Activated T-cell treated with anti-CD3 and anti-CD28 coated beads, Interleukin-2, amount 50 U/mL, for 24 hours (primary cell): ENCODE measurements around the gene DAB2IP.
A peak's percentile ranks its signal among the peaks of the same experiment; 100 is the strongest.

Experiments
- DNase-seq: peaks from one replicate; pipeline ENCODE4 v3.0.0-alpha.2; 2020
- H3K27ac Mint-ChIP-seq: 2 replicates; pipeline ENCODE4 v1.8.0; 2020; ENCODE audit warnings: mild to moderate bottlenecking, mixed read lengths
- H3K27me3 Mint-ChIP-seq: 2 replicates; pipeline ENCODE4 v1.8.0; 2020; ENCODE audit warnings: mixed read lengths
- H3K36me3 Mint-ChIP-seq: 2 replicates; pipeline ENCODE4 v1.8.0; 2020; ENCODE audit warnings: low read depth, mixed read lengths
- H3K4me1 Mint-ChIP-seq: 2 replicates; pipeline ENCODE4 v1.8.0; 2020; ENCODE audit warnings: low read depth, mixed read lengths
- H3K4me3 Mint-ChIP-seq: 2 replicates; pipeline ENCODE4 v1.8.0; 2020; ENCODE audit warnings: mild to moderate bottlenecking, moderate library complexity, mixed read lengths
- H3K9me3 Mint-ChIP-seq: 2 replicates; pipeline ENCODE4 v1.8.0; 2020; ENCODE audit warnings: mixed read lengths

The DAB2IP gene

DNA sequence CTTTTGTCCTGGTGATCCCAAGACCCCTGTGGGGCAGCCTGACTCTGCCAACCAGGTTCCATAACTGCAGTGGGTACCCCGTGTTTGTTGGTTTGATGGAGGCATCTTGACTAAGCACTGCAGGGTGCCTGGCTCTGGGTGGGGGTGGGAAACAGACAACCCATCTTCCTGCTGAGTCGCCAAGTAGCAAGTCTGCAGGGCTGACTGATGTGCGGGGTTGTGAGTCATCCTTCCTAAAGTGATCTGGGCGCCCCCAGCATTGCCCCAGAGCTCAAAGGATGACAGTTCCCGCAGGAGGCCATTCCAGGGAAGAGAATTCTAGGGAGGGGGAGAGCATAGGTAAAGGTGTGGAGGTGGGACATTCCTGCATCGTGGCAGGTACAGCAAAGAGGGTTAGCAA, 23.5 kb downstream of the DAB2IP start:
- peaks cover 34% of the 10 kb centered on the region for H3K27me3 Mint-ChIP-seq
- H3K4me1 Mint-ChIP-seq = no peaks in the 10 kb centered on the region
- no peaks in the 10 kb centered on the region for H3K36me3 Mint-ChIP-seq
- H3K27ac Mint-ChIP-seq = no peak overlapping the region
- no peak for DNase-seq
- H3K4me3 Mint-ChIP-seq = no peak overlapping the region
- H3K9me3 Mint-ChIP-seq = no peaks in the 10 kb centered on the region

DNA sequence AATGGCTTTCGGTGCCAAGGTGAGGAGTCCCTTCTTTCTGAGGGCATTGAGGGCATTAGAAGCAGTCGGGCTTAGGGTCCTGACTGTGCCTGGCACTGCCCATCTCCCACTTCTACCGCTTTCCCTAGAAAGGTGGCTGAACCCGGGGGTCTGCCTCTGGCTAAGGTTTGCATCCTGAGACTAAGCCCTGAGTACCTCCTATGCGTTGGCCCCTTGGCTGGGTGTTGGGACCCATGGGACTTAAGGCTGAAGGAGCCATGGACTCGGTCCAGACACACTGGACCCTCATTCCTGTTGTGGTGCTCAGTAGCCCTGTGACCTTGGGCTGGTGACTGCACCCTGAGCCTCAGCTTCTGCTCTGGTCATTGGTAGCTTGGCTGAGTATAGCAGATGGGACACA, 23.9 kb downstream of the DAB2IP start:
- Mint-ChIP-seq H3K4me1 (no peaks in the 10 kb centered on the region), H3K27ac (no peak overlapping the region), H3K9me3 (no peaks in the 10 kb centered on the region), H3K4me3 (no peak overlapping the region), H3K27me3 (peaks cover 32% of the 10 kb centered on the region), H3K36me3 (no peaks in the 10 kb centered on the region)
- DNase-seq = no peak

DNA sequence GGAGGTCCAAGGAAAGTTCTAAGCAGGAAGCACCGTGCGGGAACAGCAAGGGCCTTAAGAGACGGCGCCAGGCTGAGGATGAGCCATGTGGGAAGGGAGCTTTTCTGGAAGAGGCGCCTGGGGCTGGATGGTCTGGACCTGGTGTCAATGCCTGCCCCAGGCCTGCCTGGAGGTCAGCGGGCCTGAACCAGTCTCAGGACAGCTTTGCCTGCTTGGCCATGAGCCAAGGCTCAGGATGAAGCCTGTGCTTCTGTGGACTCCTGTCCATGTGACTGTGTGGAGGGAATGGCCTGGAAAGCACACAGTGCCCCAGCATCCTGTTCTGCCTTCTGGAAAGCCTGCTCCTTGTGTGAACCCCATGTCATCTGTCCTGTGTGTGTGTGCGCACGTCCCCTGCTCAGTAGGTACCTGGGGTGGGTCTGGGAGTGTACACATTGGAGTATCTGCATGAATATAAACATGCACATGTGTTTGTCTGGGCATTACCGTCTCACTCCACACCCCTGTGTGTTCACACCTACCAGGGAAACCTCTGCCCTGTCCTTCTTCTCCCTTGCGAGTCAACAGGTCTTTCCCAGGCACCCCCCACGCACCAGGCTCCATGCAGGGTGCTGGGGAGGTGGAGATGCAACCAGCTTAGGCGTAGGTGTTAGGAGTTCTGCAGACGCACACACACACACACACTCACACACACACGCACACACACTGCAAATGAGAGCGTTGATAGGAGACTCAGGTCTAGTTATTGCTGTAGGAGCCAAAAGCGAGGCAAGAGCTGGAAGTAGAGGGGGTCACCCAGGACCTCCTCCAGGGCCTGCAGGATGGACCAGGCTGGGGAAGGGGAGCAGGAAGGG, 24.8 kb downstream of the DAB2IP start:
- peaks cover 28% of the 10 kb centered on the region for H3K27me3 Mint-ChIP-seq
- no peaks in the 10 kb centered on the region for H3K9me3 Mint-ChIP-seq
- no peaks in the 10 kb centered on the region for H3K36me3 Mint-ChIP-seq
- no peak for DNase-seq
- H3K27ac Mint-ChIP-seq = no peak overlapping the region
- H3K4me3 Mint-ChIP-seq = no peak overlapping the region
- H3K4me1 Mint-ChIP-seq = no peaks in the 10 kb centered on the region

DNA sequence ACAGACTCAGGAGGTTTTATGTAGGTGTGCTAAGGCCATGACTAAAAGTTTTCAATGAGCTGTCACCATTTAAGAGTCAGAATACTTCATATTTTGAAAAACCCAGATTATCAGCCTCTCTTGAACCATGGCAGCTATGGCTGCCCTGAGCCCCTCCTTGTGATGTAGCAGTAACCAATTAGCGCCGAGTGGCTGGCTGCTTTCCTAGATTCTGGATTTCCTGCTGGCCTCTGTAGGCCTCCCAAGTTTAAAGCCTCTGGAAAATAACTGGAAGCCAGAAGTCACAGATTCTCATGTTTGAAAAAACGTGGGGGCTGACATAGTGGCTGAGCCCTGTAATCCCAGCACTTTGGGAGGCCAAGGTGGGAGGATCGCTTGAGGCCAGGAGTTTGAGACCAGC, 25.5 kb downstream of the DAB2IP start:
- peaks cover 20% of the 10 kb centered on the region for H3K27me3 Mint-ChIP-seq
- H3K4me3 Mint-ChIP-seq = no peak overlapping the region
- no peak overlapping the region for H3K27ac Mint-ChIP-seq

DNA sequence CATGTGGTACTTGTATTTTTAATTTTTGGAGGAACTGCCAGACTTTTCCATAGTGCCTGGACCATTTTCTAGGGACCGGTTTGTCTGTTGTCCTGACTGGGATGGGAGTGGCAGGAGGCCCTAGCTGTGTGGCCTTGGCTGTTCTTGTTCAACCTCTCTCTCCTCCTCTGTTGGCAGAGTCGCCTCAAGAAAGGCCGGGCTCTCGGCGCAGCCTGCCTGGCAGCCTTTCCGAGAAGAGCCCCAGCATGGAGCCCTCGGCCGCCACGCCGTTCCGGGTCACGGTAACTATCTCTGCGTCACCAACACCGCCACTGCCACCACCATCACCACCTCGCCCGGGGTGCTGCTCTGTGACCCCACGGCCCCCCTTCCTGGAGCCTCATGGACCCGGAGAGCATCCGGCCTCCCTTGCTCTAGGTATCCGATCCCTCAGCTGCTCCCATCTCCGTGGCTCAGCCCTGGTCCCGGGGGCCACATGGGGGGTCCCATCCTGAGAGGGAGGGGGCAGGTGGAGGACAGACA, 27.1 kb downstream of the DAB2IP start:
- no peak for DNase-seq
- Mint-ChIP-seq H3K27ac (no peak overlapping the region), H3K36me3 (no peaks in the 10 kb centered on the region), H3K4me3 (no peak overlapping the region), H3K27me3 (peaks cover 17% of the 10 kb centered on the region), H3K4me1 (no peaks in the 10 kb centered on the region), H3K9me3 (no peaks in the 10 kb centered on the region)

More for the DNA sequence above, 25.5 kb downstream of the DAB2IP start:
- no peaks in the 10 kb centered on the region for H3K36me3 Mint-ChIP-seq
- H3K9me3 Mint-ChIP-seq = no peaks in the 10 kb centered on the region
- DNase-seq = no peak
- H3K4me1 Mint-ChIP-seq = no peaks in the 10 kb centered on the region

DNA sequence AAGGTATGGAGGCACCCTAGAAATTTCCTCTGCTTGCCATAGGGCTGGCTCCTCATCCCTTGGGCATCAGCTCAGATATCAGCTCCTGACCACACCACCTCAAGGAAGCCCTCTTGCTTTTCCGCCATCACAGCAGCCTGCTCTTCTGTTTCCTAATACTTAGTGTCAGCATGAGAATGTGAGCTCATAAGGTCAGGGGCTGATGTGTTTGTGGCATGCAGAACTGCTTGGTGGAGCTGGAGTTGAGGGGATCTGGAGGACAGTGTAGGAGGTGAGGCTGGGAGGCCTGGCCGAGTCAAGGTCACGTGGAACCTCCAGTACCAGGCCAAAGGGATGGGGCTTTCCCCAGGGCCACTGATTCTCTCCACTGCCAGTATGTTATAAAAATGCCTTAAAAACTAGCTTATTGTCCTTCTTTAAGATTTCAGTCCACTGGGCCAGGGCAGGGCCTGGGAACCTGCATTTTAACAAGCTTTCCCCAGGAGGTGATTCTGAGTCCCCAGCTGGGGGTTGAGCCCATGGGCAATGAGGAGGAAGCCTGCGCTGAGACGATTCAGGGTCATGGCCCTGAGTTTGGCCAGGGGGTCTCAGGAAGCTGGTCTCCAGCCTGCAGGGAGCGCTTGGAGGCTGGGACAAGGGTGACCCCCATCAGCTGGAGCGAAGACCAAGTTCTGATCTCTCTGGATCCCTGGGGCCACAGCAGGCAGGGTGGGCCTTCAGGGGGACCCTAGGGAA, 28.6 kb downstream of the DAB2IP start:
- Mint-ChIP-seq H3K27me3 (peaks cover 14% of the 10 kb centered on the region), H3K36me3 (no peaks in the 10 kb centered on the region), H3K4me3 (no peak overlapping the region), H3K27ac (no peak overlapping the region), H3K4me1 (no peaks in the 10 kb centered on the region), H3K9me3 (no peaks in the 10 kb centered on the region)
- no peak for DNase-seq

DNA sequence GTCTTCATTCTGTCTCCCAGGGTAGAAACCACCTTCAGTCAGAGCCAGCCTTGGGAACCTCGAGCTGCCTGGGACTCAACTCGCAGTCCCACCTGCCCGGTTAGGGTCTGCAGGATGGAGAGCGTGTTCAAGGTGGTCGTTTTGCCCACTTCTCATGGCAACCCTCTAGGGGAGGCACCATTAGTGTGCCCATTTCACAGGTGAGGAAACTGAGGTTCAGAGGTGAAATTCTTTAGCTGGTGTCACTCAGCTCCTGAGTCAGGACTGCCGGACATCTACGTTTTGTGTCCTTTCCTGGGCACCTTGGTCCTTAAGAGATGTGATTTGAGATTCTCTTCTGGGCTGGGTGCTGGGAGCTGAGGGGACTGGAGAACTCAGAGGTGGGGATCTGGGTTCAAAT, 30.0 kb downstream of the DAB2IP start:
- no peak overlapping the region for H3K27ac Mint-ChIP-seq
- H3K36me3 Mint-ChIP-seq = no peaks in the 10 kb centered on the region
- no peak overlapping the region for H3K4me3 Mint-ChIP-seq
- H3K9me3 Mint-ChIP-seq = no peaks in the 10 kb centered on the region
- no peaks in the 10 kb centered on the region for H3K4me1 Mint-ChIP-seq
- H3K27me3 Mint-ChIP-seq = peaks cover 16% of the 10 kb centered on the region
- DNase-seq = no peak

DNA sequence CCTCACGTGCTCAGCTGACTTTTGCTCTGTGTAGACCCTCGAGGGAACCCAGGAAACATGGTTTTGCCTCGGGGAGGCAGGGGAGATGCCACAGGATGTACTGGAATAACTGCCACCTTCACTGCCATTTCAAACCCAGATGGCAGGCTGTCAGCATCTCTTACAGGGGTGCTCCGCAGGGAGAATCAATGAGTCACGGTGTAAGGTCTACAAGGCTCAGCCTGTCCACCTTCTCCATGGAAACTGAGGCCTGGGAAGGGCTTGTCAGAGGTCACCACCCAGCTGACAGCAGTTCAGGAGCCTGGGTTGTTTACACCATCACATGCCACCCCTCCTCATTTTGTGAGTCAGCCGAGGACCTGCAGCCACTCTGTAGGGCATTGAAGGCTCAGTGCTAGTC, 30.8 kb downstream of the DAB2IP start:
- no peaks in the 10 kb centered on the region for H3K9me3 Mint-ChIP-seq
- no peak overlapping the region for H3K27ac Mint-ChIP-seq
- no peak for DNase-seq
- H3K27me3 Mint-ChIP-seq = peaks cover 16% of the 10 kb centered on the region
- H3K4me1 Mint-ChIP-seq = no peaks in the 10 kb centered on the region
- no peaks in the 10 kb centered on the region for H3K36me3 Mint-ChIP-seq
- H3K4me3 Mint-ChIP-seq = no peak overlapping the region

DNA sequence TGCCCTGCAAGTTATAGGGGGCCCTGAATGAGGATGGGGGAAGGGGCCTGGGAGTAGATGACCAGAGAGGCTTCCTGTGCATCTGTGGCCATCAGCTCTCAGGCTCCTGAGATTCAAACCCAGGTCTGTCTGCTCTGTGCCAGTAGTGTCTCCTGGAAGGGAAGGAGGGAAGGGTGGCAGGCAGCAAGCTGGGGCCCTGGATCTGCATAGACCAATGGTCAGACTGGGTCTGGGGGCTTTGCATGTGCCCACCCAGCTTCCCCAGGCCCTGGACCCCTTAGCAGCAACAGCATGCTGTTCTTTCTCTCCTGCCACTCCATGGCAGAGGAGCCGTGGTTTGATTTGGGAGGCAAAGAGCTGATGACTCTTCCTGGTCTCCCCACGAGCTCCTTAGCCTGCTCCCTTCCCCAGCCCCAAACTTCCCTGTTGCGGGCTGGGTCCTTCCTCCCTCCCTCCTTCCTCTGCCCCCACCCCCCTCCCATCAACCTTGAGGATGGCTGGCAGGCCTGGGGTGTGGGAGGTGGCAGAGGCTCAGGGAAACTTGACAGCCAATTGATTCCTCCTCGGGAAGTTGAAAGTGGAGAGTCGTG, 31.6 kb downstream of the DAB2IP start:
- Mint-ChIP-seq H3K4me3 (no peak overlapping the region), H3K4me1 (no peaks in the 10 kb centered on the region), H3K9me3 (no peaks in the 10 kb centered on the region), H3K27ac (no peak overlapping the region), H3K36me3 (no peaks in the 10 kb centered on the region), H3K27me3 (peaks cover 16% of the 10 kb centered on the region)
- DNase-seq = no peak

DNA sequence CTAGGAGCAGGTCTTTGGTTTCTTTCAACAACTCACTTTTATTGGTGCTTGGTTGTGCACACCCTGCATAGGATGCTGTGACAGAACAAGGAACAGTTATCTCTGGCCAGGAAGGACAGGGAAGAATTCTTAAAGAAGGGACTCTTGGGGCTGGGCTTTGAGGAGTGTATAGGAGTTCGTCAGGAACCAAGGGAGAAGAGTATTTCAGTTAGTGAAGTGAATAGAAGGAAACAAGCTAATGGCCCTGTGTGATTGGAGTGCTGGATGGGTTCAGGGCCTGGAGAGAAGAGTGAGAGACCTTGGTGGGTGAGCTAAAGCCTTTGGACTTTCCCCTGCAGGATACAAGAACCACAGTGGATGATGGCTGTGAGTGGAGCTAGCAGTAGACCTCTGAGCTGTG, 32.2 kb downstream of the DAB2IP start:
- Mint-ChIP-seq H3K9me3 (no peaks in the 10 kb centered on the region), H3K36me3 (no peaks in the 10 kb centered on the region), H3K4me1 (no peaks in the 10 kb centered on the region), H3K27me3 (peaks cover 16% of the 10 kb centered on the region), H3K27ac (no peak overlapping the region), H3K4me3 (no peak overlapping the region)
- no peak for DNase-seq

DNA sequence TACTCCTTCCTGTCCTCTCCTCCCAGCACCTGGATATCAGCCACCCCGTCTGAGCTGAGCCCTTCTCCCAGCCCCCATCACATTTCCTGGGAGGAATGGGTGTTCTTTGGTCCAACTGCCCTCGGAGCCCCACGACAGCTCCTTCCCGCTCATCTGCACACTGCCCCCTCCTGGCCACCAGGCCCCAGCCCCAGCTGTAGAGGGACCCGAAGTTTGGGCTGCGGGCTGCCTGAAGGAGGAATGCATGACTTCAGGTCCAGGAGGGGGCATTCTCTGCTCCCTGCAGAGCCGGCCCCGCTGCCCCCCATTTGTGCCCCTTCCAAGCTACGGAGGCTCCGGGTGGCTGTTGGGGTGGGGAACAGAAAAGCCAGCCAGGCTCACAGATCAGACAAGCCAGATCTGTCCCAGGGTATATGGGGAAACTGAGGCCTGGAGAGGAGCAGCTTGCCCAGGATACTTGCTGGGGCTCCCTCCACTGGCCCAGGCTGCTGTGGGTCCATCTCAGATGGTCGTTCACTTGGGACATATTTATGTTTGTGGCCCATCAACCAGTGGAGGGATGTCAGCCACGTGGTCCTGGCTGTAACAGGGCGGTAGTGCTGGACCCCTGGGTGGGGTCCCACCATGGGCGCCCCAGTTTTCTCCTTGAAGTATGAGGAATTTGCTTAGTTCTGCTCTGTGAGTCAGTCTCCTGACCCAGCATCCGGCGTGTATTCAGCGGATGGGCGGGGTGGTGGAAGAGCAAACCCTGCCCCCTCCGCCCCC, 33.1 kb downstream of the DAB2IP start:
- peak; percentile 37 for DNase-seq
- Mint-ChIP-seq H3K27me3 (peaks cover 16% of the 10 kb centered on the region), H3K4me3 (no peak overlapping the region), H3K9me3 (no peaks in the 10 kb centered on the region), H3K36me3 (no peaks in the 10 kb centered on the region), H3K27ac (no peak overlapping the region), H3K4me1 (no peaks in the 10 kb centered on the region)

DNA sequence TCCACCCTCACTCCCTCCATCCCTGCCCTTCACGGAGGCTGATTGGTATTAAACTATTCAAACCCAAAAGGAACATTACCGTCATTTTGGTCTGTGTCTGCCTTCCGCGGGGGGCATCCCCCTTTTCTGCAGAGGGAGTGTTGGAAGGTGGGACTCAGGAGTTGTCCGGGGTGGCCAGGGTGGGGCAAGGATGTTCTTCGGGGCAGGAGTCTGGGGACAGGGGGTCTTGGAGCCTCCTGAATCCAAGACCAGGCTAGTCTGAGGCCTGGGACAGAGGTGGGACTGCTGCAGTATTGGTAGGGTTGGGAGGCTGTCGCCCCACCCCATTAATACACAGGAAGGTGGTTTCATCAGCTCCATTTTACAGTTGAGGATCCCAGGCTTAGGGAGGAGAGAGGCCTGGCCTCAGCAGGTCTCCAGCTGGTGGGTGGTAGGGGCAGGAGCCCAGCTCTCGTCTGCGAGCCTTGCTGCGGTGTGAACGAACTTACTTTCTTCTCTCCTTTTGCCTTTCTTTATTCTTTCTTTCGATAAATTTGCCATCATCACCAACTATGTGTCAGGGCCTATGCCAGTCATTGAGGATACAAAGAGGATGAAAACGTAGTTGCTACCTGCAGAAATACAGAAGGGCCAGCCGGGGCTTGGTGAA, 33.8 kb downstream of the DAB2IP start:
- Mint-ChIP-seq H3K36me3 (no peaks in the 10 kb centered on the region), H3K4me1 (no peaks in the 10 kb centered on the region), H3K27ac (no peak overlapping the region), H3K9me3 (no peaks in the 10 kb centered on the region), H3K27me3 (peaks cover 16% of the 10 kb centered on the region), H3K4me3 (no peak overlapping the region)
- no peak for DNase-seq

DNA sequence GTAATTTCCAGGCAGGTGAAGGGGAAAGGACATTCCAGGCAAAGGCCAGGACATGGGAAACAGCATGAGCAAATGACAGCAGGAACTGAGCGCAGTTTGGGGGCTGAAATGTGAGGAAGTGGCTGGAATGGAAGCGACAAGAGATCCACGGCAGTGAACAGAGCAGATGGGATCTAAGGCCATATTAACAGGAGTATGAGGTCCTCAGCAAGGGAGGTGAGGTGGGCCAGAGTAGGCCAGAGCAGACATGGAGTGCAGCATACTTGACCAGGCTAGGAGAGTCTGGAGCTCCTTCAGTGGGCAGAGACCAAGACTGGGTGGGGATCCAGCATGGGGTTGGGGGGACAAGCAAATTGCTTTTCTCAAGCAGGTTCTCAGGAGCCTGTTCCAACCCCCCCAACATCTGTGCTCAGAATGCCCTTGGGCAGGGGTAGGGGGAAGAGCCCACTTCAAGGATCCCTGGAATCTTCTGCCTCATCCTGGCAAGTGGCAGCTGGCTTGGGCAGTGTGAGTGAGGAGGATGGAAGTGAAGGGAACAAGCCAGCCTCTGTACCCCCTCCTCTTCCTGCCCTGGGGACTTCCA, 34.5 kb downstream of the DAB2IP start:
- DNase-seq = no peak
- no peaks in the 10 kb centered on the region for H3K36me3 Mint-ChIP-seq
- no peak overlapping the region for H3K27ac Mint-ChIP-seq
- no peaks in the 10 kb centered on the region for H3K9me3 Mint-ChIP-seq
- H3K4me3 Mint-ChIP-seq = no peak overlapping the region
- H3K27me3 Mint-ChIP-seq = peaks cover 16% of the 10 kb centered on the region
- no peaks in the 10 kb centered on the region for H3K4me1 Mint-ChIP-seq
